DLD1 (cell line): ENCODE measurements around the gene PAM16.
"Not testable (repeated sequence)": the region's sequence is repeated elsewhere in the genome, so short reads cannot be mapped to it uniquely, and the experiment has no call there.

ENCODE experiments used
- in situ Hi-C: cut with HindIII; loops from 2 replicates; pipeline ENCODE4 v1.10.0; 2017; ENCODE audit warnings: low sequenced_read_pairs

The PAM16 gene

GRCh38 chr16:4337540-4338088 is 13.5 kb downstream of the PAM16 start:
- in situ Hi-C loops, result no loop called here

GRCh38 chr16:4336701-4337539 is 14.2 kb downstream of the PAM16 start:
- in situ Hi-C loops, result no loop called here

GRCh38 chr16:4334724-4335495 is 16.2 kb downstream of the PAM16 start:
- in situ Hi-C loops, result no loop called here

- in situ Hi-C loops, result not testable (repeated sequence)
Measured at GRCh38 chr16:4333714-4334113, 17.4 kb downstream of the PAM16 start.

GRCh38 chr16:4333308-4333638 is 17.8 kb downstream of the PAM16 start:
- in situ Hi-C loops, result no loop called here

- in situ Hi-C loops, result no loop called here
Measured at GRCh38 chr16:4332623-4333307, 18.4 kb downstream of the PAM16 start.

- in situ Hi-C loops, result no loop called here
Measured at GRCh38 chr16:4332083-4332482, 19.0 kb downstream of the PAM16 start.

- in situ Hi-C loops, result no loop called here
Measured at GRCh38 chr16:4330277-4330874, 20.7 kb downstream of the PAM16 start.

- in situ Hi-C loops, result no loop called here
Measured at GRCh38 chr16:4328782-4329775, 22.0 kb downstream of the PAM16 start.

- in situ Hi-C loops, result no loop called here
Measured at GRCh38 chr16:4328046-4328781, 22.9 kb downstream of the PAM16 start.

GRCh38 chr16:4327386-4328045 is 23.6 kb downstream of the PAM16 start:
- in situ Hi-C loops, result no loop called here

- in situ Hi-C loops, result no loop called here
Measured at GRCh38 chr16:4325253-4325758, 25.8 kb downstream of the PAM16 start.

GRCh38 chr16:4324492-4325252 is 26.4 kb downstream of the PAM16 start:
- in situ Hi-C loops, result no loop called here

GRCh38 chr16:4323845-4324488 is 27.2 kb downstream of the PAM16 start:
- in situ Hi-C loops, result no loop called here

- in situ Hi-C loops, result no loop called here
Measured at GRCh38 chr16:4323071-4323844, 27.9 kb downstream of the PAM16 start.
